Measurements from ENCODE around the gene POGZ. TPM values are rescaled to one million over a fixed set of nuclear protein-coding genes. Genes with fewer than 3 reads are reported as not detected.

The POGZ gene
- total RNA-seq, 1 donor, result 41.0 TPM

DNA sequence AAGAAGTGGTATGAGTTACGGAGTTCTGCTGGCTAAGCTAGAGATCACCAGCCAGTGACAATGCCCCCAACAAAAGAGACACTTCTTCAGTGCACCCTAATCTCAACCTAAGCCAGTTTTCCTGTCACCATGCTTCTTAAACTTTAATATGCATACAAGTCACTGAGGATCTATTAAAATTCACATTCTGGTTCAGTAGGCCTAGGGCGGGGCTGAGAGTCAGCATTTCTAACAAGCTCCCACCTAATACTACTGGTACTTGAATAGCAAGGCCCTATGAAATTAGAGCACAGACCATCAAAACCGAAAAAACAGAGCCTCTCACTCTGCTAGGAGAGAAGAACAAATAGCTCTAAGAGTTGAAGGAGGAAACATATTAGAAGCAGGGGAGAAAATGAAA is 52.0 kb downstream of the POGZ start:
- H3K4me3 ChIP-seq (ENCODE audit: low read depth, low read length), result no peak overlapping the region
- DNase-seq (ENCODE audit: low read depth), result no peak
- TF ChIP-seq, protein P1, sequence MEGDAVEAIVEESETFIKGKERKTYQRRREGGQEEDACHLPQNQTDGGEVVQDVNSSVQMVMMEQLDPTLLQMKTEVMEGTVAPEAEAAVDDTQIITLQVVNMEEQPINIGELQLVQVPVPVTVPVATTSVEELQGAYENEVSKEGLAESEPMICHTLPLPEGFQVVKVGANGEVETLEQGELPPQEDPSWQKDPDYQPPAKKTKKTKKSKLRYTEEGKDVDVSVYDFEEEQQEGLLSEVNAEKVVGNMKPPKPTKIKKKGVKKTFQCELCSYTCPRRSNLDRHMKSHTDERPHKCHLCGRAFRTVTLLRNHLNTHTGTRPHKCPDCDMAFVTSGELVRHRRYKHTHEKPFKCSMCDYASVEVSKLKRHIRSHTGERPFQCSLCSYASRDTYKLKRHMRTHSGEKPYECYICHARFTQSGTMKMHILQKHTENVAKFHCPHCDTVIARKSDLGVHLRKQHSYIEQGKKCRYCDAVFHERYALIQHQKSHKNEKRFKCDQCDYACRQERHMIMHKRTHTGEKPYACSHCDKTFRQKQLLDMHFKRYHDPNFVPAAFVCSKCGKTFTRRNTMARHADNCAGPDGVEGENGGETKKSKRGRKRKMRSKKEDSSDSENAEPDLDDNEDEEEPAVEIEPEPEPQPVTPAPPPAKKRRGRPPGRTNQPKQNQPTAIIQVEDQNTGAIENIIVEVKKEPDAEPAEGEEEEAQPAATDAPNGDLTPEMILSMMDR (IDR thresholded peaks at IDR 0.05; ENCODE audit: insufficient read depth, low read length), result no peak

DNA sequence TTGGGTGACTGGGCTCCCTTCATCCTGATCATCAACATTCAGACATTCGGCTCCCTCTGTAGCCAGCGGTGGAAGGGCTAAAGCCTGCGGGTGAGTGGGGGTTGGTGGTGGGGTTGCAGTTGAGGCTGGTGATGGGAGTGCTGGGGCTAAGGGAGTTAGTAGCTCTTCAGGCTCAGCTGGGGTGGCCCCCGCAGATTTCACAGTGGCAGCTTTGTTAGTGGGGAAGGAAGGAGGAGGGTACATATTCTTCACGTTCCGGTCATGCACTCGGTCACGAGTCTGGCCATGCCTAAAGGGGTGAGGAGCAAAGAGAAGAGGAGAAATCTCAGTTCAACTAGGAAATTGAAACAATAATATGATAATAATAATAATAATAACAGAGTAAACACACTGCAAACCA is 53.1 kb downstream of the POGZ start:
- DNase-seq (ENCODE audit: low read depth), result no peak
- no peak overlapping the region for H3K4me3 ChIP-seq (ENCODE audit: low read depth, low read length)
- TF ChIP-seq, protein P1 (IDR thresholded peaks at IDR 0.05; ENCODE audit: insufficient read depth, low read length), result no peak

DNA sequence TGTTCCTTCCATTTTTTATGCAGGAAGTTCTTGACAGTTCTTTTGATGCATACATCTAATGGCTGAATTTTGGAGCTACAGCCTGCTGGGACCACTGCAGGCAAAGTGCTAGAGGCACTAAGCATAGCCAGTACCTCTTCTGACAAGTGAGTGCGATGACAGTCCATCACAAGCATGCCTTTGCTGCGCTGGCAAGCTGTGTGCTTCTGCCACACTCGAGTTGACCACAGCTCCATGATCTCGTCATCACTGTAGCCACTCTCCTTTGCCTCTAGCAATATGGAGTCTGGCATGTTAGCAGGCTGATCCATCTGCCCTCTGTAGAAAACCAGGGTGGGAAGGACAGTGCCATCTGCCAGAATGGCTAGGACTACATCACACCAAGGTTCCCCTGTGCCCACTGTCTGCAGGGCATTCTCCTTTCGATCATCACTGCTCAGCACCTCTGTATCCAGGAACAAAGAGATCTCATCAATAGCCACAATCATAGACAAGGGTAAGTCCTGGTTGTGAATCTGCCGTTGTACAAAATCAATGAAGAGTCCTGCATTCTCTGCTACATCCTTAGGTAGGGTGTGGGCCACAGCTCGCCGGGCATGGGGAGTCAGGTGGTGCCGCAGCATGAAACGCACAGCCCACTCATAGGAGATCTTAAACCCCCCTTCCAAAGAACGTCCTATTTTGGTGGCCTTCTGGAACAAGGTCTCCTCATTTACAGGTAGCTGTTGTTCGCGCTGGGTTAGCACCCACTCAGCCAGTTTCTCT is 53.9 kb downstream of the POGZ start:
- no peak for DNase-seq (ENCODE audit: low read depth)
- H3K4me3 ChIP-seq (ENCODE audit: low read depth, low read length), result no peak overlapping the region
- TF ChIP-seq, protein P1 (IDR thresholded peaks at IDR 0.05; ENCODE audit: insufficient read depth, low read length), result no peak

DNA sequence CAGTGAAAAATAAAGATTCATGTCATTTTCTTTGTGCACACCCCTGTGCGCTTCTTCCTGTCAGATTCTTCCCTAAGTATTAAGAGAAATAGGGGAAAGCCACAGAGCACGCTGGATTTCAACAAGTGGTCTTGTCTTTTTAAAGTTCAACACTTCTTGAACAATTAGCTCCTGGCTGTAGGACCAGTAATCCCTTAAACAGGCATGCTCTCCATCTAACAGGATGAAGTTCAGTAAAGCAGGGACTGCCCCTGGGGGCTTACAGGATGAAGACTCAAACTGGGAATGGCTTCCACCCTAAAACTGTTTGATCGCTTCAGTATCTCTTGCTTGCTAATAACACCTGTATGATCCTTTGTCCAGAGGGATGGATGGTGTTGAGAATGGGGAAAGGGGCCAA is 55.7 kb downstream of the POGZ start:
- DNase-seq (ENCODE audit: low read depth), result no peak
- TF ChIP-seq, protein P1 (IDR thresholded peaks at IDR 0.05; ENCODE audit: insufficient read depth, low read length), result no peak
- H3K4me3 ChIP-seq (ENCODE audit: low read depth, low read length), result no peak overlapping the region

DNA sequence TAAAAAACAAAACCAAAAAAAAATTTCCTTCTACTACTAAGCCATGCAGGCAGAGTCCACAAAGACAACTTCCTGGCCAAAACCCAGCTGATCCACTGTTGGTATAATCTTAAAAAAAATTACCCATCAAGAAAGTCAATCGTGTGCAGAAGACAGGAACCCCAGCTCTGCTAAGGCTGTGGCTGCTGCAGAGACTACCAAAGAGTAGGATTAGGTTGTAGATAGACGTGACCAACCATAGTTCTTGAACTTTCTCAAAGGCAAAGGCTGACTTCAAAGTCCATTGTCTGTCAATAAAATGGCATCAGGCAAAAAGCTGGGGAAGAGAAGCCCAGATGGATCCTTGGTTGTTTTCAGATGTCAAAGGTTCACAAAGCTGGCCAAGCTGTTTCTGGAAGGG is 56.5 kb downstream of the POGZ start:
- H3K4me3 ChIP-seq (ENCODE audit: low read depth, low read length), result no peak overlapping the region
- DNase-seq (ENCODE audit: low read depth), result no peak
- TF ChIP-seq, protein P1 (IDR thresholded peaks at IDR 0.05; ENCODE audit: insufficient read depth, low read length), result no peak

DNA sequence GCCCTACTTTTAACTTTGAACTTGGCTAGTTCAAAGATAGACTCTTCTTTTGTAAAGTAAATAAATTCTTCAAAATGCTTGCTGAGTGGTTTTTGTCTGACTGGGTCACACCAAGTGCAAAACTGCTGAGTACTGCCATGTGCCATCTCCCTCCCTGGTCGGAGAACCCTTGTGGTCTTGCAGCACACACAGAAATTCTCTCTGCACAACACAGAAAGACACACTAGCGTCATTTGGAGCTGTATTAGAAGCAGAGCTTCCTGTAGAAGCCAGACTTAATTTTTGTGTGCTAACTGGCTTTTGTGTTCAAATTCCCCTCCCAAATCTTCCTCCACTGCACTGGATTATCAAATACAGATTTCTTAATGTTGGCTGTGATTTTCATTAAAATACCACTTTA is 57.4 kb downstream of the POGZ start:
- no peak for DNase-seq (ENCODE audit: low read depth)
- TF ChIP-seq, protein P1 (IDR thresholded peaks at IDR 0.05; ENCODE audit: insufficient read depth, low read length), result no peak
- no peak overlapping the region for H3K4me3 ChIP-seq (ENCODE audit: low read depth, low read length)
